C4-2B (cell line): ENCODE data around the gene FBXW9.
"Not testable (repeated sequence)": the region's sequence is repeated elsewhere in the genome, so short reads cannot be mapped to it uniquely, and the experiment has no call there.

Source experiments
- CTCF ChIP-seq: fragments of 450-650 bp; conservative IDR thresholded peaks from 2 replicates; pipeline ENCODE4 v1.5.1; 2017; ENCODE audit warnings: mild to moderate bottlenecking
- ZFX ChIP-seq: fragments of 450-650 bp; IDR thresholded peaks from 2 replicates; pipeline ENCODE4 v1.6.1; 2017

- not testable (repeated sequence) for TF ChIP-seq CTCF, ZFX
Observed at GRCh38 chr19:12643716-12644115, 52.7 kb downstream of the FBXW9 start.
